Caco-2 (cell line): ENCODE measurements around the gene ST8SIA5. TPM values are rescaled to one million over a fixed set of nuclear protein-coding genes. Genes with fewer than 3 reads are reported as not detected.

Experiments used
- BruUV-seq: library from RNA; stranded (reverse); fragments of 400-500 nt; replicated peaks from 2 replicates; lab custom pipeline; 2021; lab: Mats Ljungman, UMichigan
- CTCF ChIA-PET: fragments of 300-600 bp; sonication (Branson Sonifier 250); formaldehyde crosslinking; loops from one replicate; lab custom pipeline; 2022; ENCODE audit warnings: antibody characterized with exemption; lab: Charles Lee
- POLR2A ChIA-PET: fragments of 300-600 bp; sonication (Branson Sonifier 250); formaldehyde crosslinking; loops from one replicate; lab custom pipeline; 2022; ENCODE audit warnings: antibody characterized with exemption; lab: Charles Lee
- DNase-seq, 2 experiments: peaks; one replicate each; pipeline versions ENCODE4 v3.0.0 to v3.0.0-alpha.2; 2020 to 2022
- H3K27me3 ChIP-seq: replicated peaks from 2 replicates; pipeline ENCODE4 v1.6.0; 2011; ENCODE audit warnings: low read length; ENCODE audit not compliant: control insufficient read depth, insufficient read depth
- H3K36me3 ChIP-seq: 2 replicates; pipeline ENCODE4 v1.5.1; 2011; ENCODE audit warnings: low read length; ENCODE audit not compliant: control insufficient read depth, insufficient read depth
- H3K4me1 ChIP-seq: fragments of 250-450 bp; sonication (Bioruptor Pico); 2 replicates; pipeline ENCODE4 v1.5.1; 2020; ENCODE audit warnings: mild to moderate bottlenecking
- H3K4me3 ChIP-seq: 2 replicates; pipeline ENCODE4 v1.5.1; 2011; ENCODE audit warnings: low read depth, mild to moderate bottlenecking, control low read depth, low read length
- H3K9me3 ChIP-seq: fragments of 250-450 bp; sonication (Bioruptor Pico); 2 replicates; pipeline ENCODE4 v1.5.1; 2020; ENCODE audit warnings: mild to moderate bottlenecking, moderate library complexity
- H3K27ac Mint-ChIP-seq: one replicate; pipeline ENCODE4 v1.8.0; 2022; ENCODE audit warnings: mixed read lengths; ENCODE audit not compliant: unreplicated experiment
- H3K27me3 Mint-ChIP-seq: one replicate; pipeline ENCODE4 v1.8.0; 2022; ENCODE audit warnings: mixed read lengths; ENCODE audit not compliant: insufficient read depth, unreplicated experiment
- H3K36me3 Mint-ChIP-seq: one replicate; pipeline ENCODE4 v1.8.0; 2022; ENCODE audit warnings: mild to moderate bottlenecking, mixed read lengths; ENCODE audit not compliant: insufficient read depth, unreplicated experiment
- H3K4me1 Mint-ChIP-seq: one replicate; pipeline ENCODE4 v1.8.0; 2022; ENCODE audit warnings: low read depth, mixed read lengths; ENCODE audit not compliant: unreplicated experiment
- H3K4me3 Mint-ChIP-seq: one replicate; pipeline ENCODE4 v1.8.0; 2022; ENCODE audit warnings: mild to moderate bottlenecking, moderate library complexity, mixed read lengths; ENCODE audit not compliant: unreplicated experiment
- H3K9me3 Mint-ChIP-seq: one replicate; pipeline ENCODE4 v1.8.0; 2022; ENCODE audit warnings: mixed read lengths; ENCODE audit not compliant: unreplicated experiment
- intact Hi-C: fragments of 100-400 bp; cut with micrococcal nuclease; formaldehyde crosslinking; loops from one replicate; pipeline ENCODE4 v1.10.0; 2022; ENCODE audit not compliant: unreplicated experiment
- total RNA-seq: library from RNA; stranded (reverse); gene quantifications from 2 replicates; pipeline ENCODE4 v1.2.3, GENCODE V29; 2022
- TF ChIP-seq, protein P1 (sequence below), 2 experiments: fragments of 200-600 bp in 1 of 2; IDR thresholded peaks; 1 replicate in 1 of 2; 2 replicates in 1 of 2; pipeline versions ENCODE4 v1.5.1 to v1.8.0; 2011 to 2022; ENCODE audit warnings: antibody characterized with exemption in 1 of 2, control low read depth in 1 of 2, inconsistent platforms in 1 of 2, low read depth in 1 of 2, low read length in 1 of 2, mild to moderate bottlenecking in 1 of 2, moderate library complexity in 1 of 2; ENCODE audit not compliant: insufficient read depth in 1 of 2, severe bottlenecking in 1 of 2, unreplicated experiment in 1 of 2

Gene ST8SIA5
- total RNA-seq, 1 experiment from 2014 or later = not detected

DNA sequence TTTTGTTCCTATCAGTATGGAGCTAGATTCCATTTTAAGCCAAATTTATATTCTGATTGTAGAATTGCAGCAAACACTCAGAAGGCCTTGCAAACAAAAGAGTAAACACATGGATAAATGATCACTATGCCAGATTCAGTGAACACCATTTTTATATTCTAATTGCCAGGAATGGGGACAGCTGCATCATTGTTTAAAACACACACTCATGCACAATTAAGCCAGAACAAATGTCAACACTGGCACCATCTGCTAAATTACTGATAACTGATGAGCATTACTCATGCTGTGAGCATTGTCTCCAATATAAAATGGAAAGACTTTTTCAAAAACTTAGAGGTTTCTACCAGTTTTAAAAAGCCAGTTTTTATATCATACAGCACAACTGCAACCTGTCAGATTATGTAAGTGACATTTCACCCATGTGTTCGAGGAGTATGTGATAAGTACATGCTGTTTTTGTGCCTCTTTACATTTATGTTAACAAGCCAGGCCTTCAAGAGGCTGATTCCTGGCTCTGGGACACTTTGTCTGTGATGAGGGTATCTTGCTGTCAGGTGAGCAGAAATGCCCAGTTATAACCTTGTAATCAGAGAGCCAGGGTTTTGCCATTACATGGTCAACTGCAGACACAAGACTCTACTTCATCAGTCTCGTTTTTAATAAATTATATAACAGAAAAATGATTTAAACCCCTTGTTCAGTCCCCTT is 4.4 kb upstream of the ST8SIA5 start:
- Mint-ChIP-seq H3K4me1 (no peaks in the 10 kb centered on the region), H3K27me3 (peaks cover 3% of the 10 kb centered on the region), H3K36me3 (no peaks in the 10 kb centered on the region), H3K9me3 (no peaks in the 10 kb centered on the region), H3K27ac (no peak overlapping the region), H3K4me3 (no peak overlapping the region)
- no peaks in the 10 kb centered on the region for H3K27me3 ChIP-seq
- no peaks in the 10 kb centered on the region for H3K9me3 ChIP-seq
- intact Hi-C loops = no loop called here
- H3K4me1 ChIP-seq = no peaks in the 10 kb centered on the region
- ChIA-PET CTCF (no interaction called here), POLR2A (no interaction called here)
- BruUV-seq = no TSS peak
- TF ChIP-seq, protein P1, sequence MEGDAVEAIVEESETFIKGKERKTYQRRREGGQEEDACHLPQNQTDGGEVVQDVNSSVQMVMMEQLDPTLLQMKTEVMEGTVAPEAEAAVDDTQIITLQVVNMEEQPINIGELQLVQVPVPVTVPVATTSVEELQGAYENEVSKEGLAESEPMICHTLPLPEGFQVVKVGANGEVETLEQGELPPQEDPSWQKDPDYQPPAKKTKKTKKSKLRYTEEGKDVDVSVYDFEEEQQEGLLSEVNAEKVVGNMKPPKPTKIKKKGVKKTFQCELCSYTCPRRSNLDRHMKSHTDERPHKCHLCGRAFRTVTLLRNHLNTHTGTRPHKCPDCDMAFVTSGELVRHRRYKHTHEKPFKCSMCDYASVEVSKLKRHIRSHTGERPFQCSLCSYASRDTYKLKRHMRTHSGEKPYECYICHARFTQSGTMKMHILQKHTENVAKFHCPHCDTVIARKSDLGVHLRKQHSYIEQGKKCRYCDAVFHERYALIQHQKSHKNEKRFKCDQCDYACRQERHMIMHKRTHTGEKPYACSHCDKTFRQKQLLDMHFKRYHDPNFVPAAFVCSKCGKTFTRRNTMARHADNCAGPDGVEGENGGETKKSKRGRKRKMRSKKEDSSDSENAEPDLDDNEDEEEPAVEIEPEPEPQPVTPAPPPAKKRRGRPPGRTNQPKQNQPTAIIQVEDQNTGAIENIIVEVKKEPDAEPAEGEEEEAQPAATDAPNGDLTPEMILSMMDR (IDR thresholded peaks at IDR 0.05; ENCODE audit: insufficient read depth in 1 of 2, low read depth in 1 of 2, low read length in 1 of 2, severe bottlenecking in 1 of 2, unreplicated experiment in 1 of 2) = no peak
- DNase-seq = no peak
- no peaks in the 10 kb centered on the region for H3K36me3 ChIP-seq
- H3K4me3 ChIP-seq = no peak overlapping the region

DNA sequence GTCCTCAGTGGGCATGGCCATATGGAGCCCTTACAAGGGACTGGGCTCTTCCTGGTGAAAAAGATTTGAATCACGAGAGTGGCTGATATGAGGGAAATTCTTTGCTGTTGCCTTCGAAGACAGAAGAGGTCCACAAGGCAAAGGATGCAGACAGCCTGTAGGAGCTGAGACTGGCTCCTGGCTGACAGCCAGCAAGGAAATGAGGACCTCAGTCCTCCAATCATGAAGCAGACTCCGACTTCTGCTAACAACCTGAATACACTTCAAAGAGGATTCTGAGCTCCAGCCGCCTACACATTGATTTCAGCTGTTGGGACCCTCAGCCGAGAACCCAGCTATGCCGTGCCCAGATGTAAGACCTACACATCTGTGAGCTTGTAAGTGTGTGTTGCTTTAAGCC is 3.0 kb upstream of the ST8SIA5 start:
- H3K27me3 ChIP-seq = no peaks in the 10 kb centered on the region
- BruUV-seq = no TSS peak

DNA sequence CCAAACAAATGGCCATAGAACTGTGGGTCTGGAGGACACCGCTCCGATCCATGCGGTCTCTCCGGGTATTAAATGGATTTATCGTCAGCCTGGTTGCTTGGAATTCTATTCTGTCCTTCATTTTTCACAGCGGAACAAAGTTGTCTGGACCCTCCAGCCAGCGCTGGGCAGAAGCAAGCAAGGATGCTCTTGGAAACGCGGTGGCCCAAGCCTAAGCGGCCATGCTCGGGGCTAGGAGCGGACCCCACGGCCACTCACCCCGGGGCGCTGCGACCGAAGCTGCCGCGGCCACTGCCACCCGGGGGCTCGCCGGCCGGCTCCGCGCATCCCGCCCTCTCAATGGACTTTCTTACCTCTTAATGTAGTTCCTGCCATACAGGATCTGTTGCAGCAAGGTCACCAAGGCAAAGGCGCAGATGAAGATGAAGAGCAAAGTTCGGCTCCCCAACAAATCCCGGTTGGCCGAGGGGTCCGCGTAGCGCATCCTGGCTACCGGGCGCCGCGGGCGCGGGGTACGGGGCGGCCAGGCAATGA is 761 bp downstream of the ST8SIA5 start:
- H3K4me1 Mint-ChIP-seq = no peaks in the 10 kb centered on the region
- no peak overlapping the region for H3K27ac Mint-ChIP-seq
- TF ChIP-seq, protein P1 (IDR thresholded peaks at IDR 0.05; ENCODE audit: insufficient read depth in 1 of 2, low read depth in 1 of 2, low read length in 1 of 2, severe bottlenecking in 1 of 2, unreplicated experiment in 1 of 2) = no peak
- CTCF ChIA-PET = no interaction called here
- intact Hi-C loops = no loop called here
- no peaks in the 10 kb centered on the region for H3K4me1 ChIP-seq
- POLR2A ChIA-PET = no interaction called here
- H3K27me3 ChIP-seq = no peaks in the 10 kb centered on the region
- no peaks in the 10 kb centered on the region for H3K9me3 Mint-ChIP-seq
- peaks cover 7% of the 10 kb centered on the region for H3K27me3 Mint-ChIP-seq
- no peaks in the 10 kb centered on the region for H3K36me3 Mint-ChIP-seq
- H3K36me3 ChIP-seq = no peaks in the 10 kb centered on the region
- no peak overlapping the region for H3K4me3 Mint-ChIP-seq
- H3K4me3 ChIP-seq = no peak overlapping the region
- BruUV-seq = no TSS peak
- H3K9me3 ChIP-seq = no peaks in the 10 kb centered on the region
- DNase-seq = no peak

More for the DNA sequence above, 3.0 kb upstream of the ST8SIA5 start:
- Mint-ChIP-seq H3K4me1 (no peaks in the 10 kb centered on the region), H3K27ac (no peak overlapping the region), H3K4me3 (no peak overlapping the region), H3K9me3 (no peaks in the 10 kb centered on the region), H3K27me3 (peaks cover under 1% of the 10 kb centered on the region), H3K36me3 (no peaks in the 10 kb centered on the region)
- no peaks in the 10 kb centered on the region for H3K9me3 ChIP-seq
- H3K4me3 ChIP-seq = no peak overlapping the region
- no peaks in the 10 kb centered on the region for H3K4me1 ChIP-seq
- CTCF ChIA-PET = no interaction called here
- POLR2A ChIA-PET = no interaction called here
- intact Hi-C loops = no loop called here
- H3K36me3 ChIP-seq = no peaks in the 10 kb centered on the region
- no peak for DNase-seq
- TF ChIP-seq, protein P1 (IDR thresholded peaks at IDR 0.05; ENCODE audit: insufficient read depth in 1 of 2, low read depth in 1 of 2, low read length in 1 of 2, severe bottlenecking in 1 of 2, unreplicated experiment in 1 of 2) = no peak
